ENCODE measurements around the gene MED10. TPM values are rescaled to one million over a fixed set of nuclear protein-coding genes. Genes with fewer than 3 reads are reported as not detected.

The MED10 gene
- total and polyA plus RNA-seq, 2 experiments from 2014 or later: 19.7 to 75.5 TPM

DNA sequence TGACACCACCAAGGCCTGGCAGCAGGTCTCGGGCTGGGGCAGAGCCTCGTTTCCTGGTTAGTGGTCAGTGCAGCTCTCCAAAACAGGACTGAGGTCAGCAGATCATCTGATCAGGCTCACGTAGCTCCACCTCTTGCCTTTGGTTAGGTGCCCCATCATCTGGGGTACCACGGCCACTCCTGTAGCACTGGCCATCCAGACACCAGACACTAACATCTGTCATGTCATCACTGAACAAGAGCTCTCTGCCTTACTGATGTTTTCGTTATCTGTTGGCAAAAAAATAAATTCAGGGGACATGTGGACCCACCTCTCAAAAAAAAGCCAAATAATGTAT lies 29.9 kb upstream of the MED10 start:
- no peak for DNase-seq (ENCODE audit: low spot score)
- H3K79me2 ChIP-seq: no peaks in the 10 kb centered on the region
- H3K9me3 ChIP-seq (ENCODE audit: low read depth): no peaks in the 10 kb centered on the region
- no peaks in the 10 kb centered on the region for H4K20me1 ChIP-seq (ENCODE audit: insufficient read depth, poor library complexity, severe bottlenecking)
- no peaks in the 10 kb centered on the region for H3K4me1 ChIP-seq (ENCODE audit: insufficient read depth)
- H3K27me3 ChIP-seq: peaks cover 2% of the 10 kb centered on the region
- H3K9me2 ChIP-seq (replicated peaks; ENCODE audit: insufficient read depth): no peaks in the 10 kb centered on the region
- H3K27ac ChIP-seq: no peak overlapping the region
- H3K36me3 ChIP-seq (replicated peaks; ENCODE audit: insufficient read depth, low read depth): no peaks in the 10 kb centered on the region
- H3K4me2 ChIP-seq: no peak overlapping the region
- TF ChIP-seq EZH2 (IDR thresholded peaks at IDR 0.05; ENCODE audit: borderline replicate concordance) (no peak), EZH2phosphoT487 (IDR thresholded peaks at IDR 0.05; ENCODE audit: low read depth, severe bottlenecking, unreplicated experiment) (no peak), CTCF (IDR thresholded peaks at IDR 0.05; ENCODE audit: poor library complexity) (no peak)
- 71% methylated on average over 5 of the region's 5 CpGs for WGBS (ENCODE audit: low lambda C conversion rate, missing lambda C conversion rate)
- no peak overlapping the region for H2AFZ ChIP-seq
- H3K4me3 ChIP-seq: no peak overlapping the region

GRCh38 chr5:6407558-6408259 lies 29.4 kb upstream of the MED10 start:
- Histone ChIP-seq H3K27ac (no peak overlapping the region), H3K9me2 (replicated peaks; ENCODE audit: insufficient read depth) (no peaks in the 10 kb centered on the region), H3K36me3 (replicated peaks; ENCODE audit: insufficient read depth, low read depth) (no peaks in the 10 kb centered on the region), H4K20me1 (ENCODE audit: insufficient read depth, poor library complexity, severe bottlenecking) (no peaks in the 10 kb centered on the region), H3K9me3 (ENCODE audit: low read depth) (no peaks in the 10 kb centered on the region), H3K4me3 (no peak overlapping the region), H3K27me3 (peaks cover 2% of the 10 kb centered on the region), H2AFZ (no peak overlapping the region), H3K4me2 (no peak overlapping the region), H3K4me1 (ENCODE audit: insufficient read depth) (no peaks in the 10 kb centered on the region), H3K79me2 (no peaks in the 10 kb centered on the region)
- WGBS (ENCODE audit: low lambda C conversion rate, missing lambda C conversion rate): 49% methylated on average over 6 of the region's 6 CpGs
- no peak for DNase-seq (ENCODE audit: low spot score)
- TF ChIP-seq EZH2 (IDR thresholded peaks at IDR 0.05; ENCODE audit: borderline replicate concordance) (no peak), CTCF (IDR thresholded peaks at IDR 0.05; ENCODE audit: poor library complexity) (no peak), EZH2phosphoT487 (IDR thresholded peaks at IDR 0.05; ENCODE audit: low read depth, severe bottlenecking, unreplicated experiment) (no peak)

GRCh38 chr5:6405591-6405990 lies 27.2 kb upstream of the MED10 start:
- no peaks in the 10 kb centered on the region for H3K9me2 ChIP-seq (replicated peaks; ENCODE audit: insufficient read depth)
- DNase-seq (ENCODE audit: low spot score): no peak
- no peaks in the 10 kb centered on the region for H3K79me2 ChIP-seq
- no peaks in the 10 kb centered on the region for H3K36me3 ChIP-seq (replicated peaks; ENCODE audit: insufficient read depth, low read depth)
- TF ChIP-seq EZH2phosphoT487 (IDR thresholded peaks at IDR 0.05; ENCODE audit: low read depth, severe bottlenecking, unreplicated experiment): no peak
- TF ChIP-seq EZH2 (IDR thresholded peaks at IDR 0.05; ENCODE audit: borderline replicate concordance): no peak
- TF ChIP-seq CTCF (IDR thresholded peaks at IDR 0.05; ENCODE audit: poor library complexity): no peak
- H3K4me1 ChIP-seq (ENCODE audit: insufficient read depth): no peaks in the 10 kb centered on the region
- H3K9me3 ChIP-seq (ENCODE audit: low read depth): no peaks in the 10 kb centered on the region
- H4K20me1 ChIP-seq (ENCODE audit: insufficient read depth, poor library complexity, severe bottlenecking): no peaks in the 10 kb centered on the region
- H3K4me3 ChIP-seq: no peak overlapping the region
- no peak overlapping the region for H3K27ac ChIP-seq
- H3K27me3 ChIP-seq: no peaks in the 10 kb centered on the region
- no peak overlapping the region for H2AFZ ChIP-seq
- WGBS (ENCODE audit: low lambda C conversion rate, missing lambda C conversion rate): 78% methylated on average over 4 of the region's 4 CpGs
- H3K4me2 ChIP-seq: no peak overlapping the region

Measured in hepatocyte (in vitro differentiated cells).